K562 (cell line): Measurements from ENCODE around the gene SUOX. TPM values are rescaled to one million over a fixed set of nuclear protein-coding genes. Genes with fewer than 3 reads are reported as not detected.
A peak's percentile ranks its signal among the peaks of the same experiment; 100 is the strongest.

Experiments used
- CBX2 ChIP-seq: fragments of 200-600 bp; sonication (generic); IDR thresholded peaks from one replicate; pipeline ENCODE4 v1.6.1; 2012; ENCODE audit warnings: mild to moderate bottlenecking, low read length, inconsistent platforms; ENCODE audit not compliant: insufficient read depth, poor library complexity, severe bottlenecking
- FUS ChIP-seq: fragments of 200-400 bp; formaldehyde crosslinking; optimal IDR thresholded peaks from 2 replicates; pipeline ENCODE3; 2017; ENCODE audit warnings: low read depth, low read length
- GTF2E2 ChIP-seq: fragments of 200-800 bp; sonication (Bioruptor generic); IDR thresholded peaks from 2 replicates; pipeline ENCODE4 v1.6.1; 2016; ENCODE audit warnings: missing genetic modification characterization, missing compliant biosample characterization
- KLF1 ChIP-seq: fragments of 450-650 bp; IDR thresholded peaks from 2 replicates; pipeline ENCODE4 v1.6.1; 2016; ENCODE audit warnings: missing genetic modification characterization, missing compliant biosample characterization
- KLF6 ChIP-seq: fragments of 250-450 bp; sonication (Bioruptor Pico); IDR thresholded peaks from 2 replicates; pipeline ENCODE4 v1.4.0; 2020; ENCODE audit warnings: mild to moderate bottlenecking, moderate library complexity, borderline replicate concordance
- PHF20 ChIP-seq: fragments of 450-650 bp; IDR thresholded peaks from 2 replicates; pipeline ENCODE4 v1.6.1; 2018; ENCODE audit not compliant: partially characterized antibody
- RFX1 ChIP-seq: fragments of 450-650 bp; IDR thresholded peaks from 2 replicates; pipeline ENCODE4 v1.6.1; 2016; ENCODE audit warnings: mild to moderate bottlenecking, moderate library complexity
- SLC30A9 ChIP-seq: fragments of 250-450 bp; sonication (Bioruptor Pico); IDR thresholded peaks from 2 replicates; pipeline ENCODE4 v1.8.0; 2022; ENCODE audit warnings: mild to moderate bottlenecking, moderate library complexity
- SMC3 ChIP-seq: conservative IDR thresholded peaks from 2 replicates; pipeline ENCODE4 v1.6.1; 2011; ENCODE audit warnings: low read depth, low read length, improper control_type of control experiment; ENCODE audit not compliant: insufficient read depth
- STAG1 ChIP-seq: sonication (generic); formaldehyde crosslinking; IDR thresholded peaks from 2 replicates; pipeline ENCODE4 v1.5.0; 2020; ENCODE audit warnings: missing genetic modification reagents, borderline replicate concordance
- TARDBP ChIP-seq: fragments of 450-650 bp; IDR thresholded peaks from 2 replicates; pipeline ENCODE4 v1.6.1; 2016
- YY1 ChIP-seq, 3 experiments: IDR thresholded peaks; 2 replicates each; pipeline ENCODE4 v1.6.1; 2011; ENCODE audit warnings: low read length in 2 of 3, mild to moderate bottlenecking in 2 of 3, moderate library complexity in 2 of 3, borderline replicate concordance in 1 of 3, control low read depth in 1 of 3, low read depth in 1 of 3; ENCODE audit not compliant: insufficient read depth in 3 of 3, insufficient replicate concordance in 2 of 3, control insufficient read depth in 1 of 3, insufficient read length in 1 of 3; ENCODE audit errors: extremely low read depth in 1 of 3
- polyA plus RNA-seq, 8 experiments: library from polyadenylated mRNA; depleted of rRNA in 4 of 8; stranded (reverse) in 5 of 8; unstranded in 3 of 8; fragments of >200 nt; fragmentation: Nextera tagmentation in 2 of 8; fragmentation: Illumina TruSeq in 1 of 8; extraction: Ambion mirVana in 2 of 8; extraction: Trizol in 1 of 8; gene quantifications; 2 replicates each; pipeline versions ENCODE4 v1.2.1 to v1.2.3, GENCODE V29; 2011 to 2014; ENCODE audit warnings: inconsistent platforms in 1 of 8, missing spikeins in 1 of 8
- total RNA-seq, 7 experiments: library from RNA; depleted of rRNA in 6 of 7; stranded (reverse); fragments of >200 nt in 6 of 7; fragmentation: Illumina TruSeq in 2 of 7; extraction: Trizol in 2 of 7; gene quantifications; 2 replicates each; pipeline versions ENCODE4 v1.2.1 to v1.2.3, GENCODE V29; 2011 to 2021; ENCODE audit warnings: low replicate concordance in 1 of 7
- TF ChIP-seq, protein P1 (sequence below): sonication (generic); formaldehyde crosslinking; IDR thresholded peaks from 2 replicates; pipeline ENCODE4 v1.8.1; 2022; ENCODE audit warnings: missing genetic modification reagents
- TF ChIP-seq, protein P2 (sequence below): fragments of 200-600 bp; sonication (generic); IDR thresholded peaks from one replicate; pipeline ENCODE4 v1.6.1; 2012; ENCODE audit warnings: mild to moderate bottlenecking, low read depth, low read length, inconsistent platforms

Gene SUOX
- total and polyA plus RNA-seq, 9 of the 15 experiments (the other 6 are each of a cell fraction or from before 2014, with no cell fraction given), result 9.2 to 39.7 (median 25.4) TPM

DNA sequence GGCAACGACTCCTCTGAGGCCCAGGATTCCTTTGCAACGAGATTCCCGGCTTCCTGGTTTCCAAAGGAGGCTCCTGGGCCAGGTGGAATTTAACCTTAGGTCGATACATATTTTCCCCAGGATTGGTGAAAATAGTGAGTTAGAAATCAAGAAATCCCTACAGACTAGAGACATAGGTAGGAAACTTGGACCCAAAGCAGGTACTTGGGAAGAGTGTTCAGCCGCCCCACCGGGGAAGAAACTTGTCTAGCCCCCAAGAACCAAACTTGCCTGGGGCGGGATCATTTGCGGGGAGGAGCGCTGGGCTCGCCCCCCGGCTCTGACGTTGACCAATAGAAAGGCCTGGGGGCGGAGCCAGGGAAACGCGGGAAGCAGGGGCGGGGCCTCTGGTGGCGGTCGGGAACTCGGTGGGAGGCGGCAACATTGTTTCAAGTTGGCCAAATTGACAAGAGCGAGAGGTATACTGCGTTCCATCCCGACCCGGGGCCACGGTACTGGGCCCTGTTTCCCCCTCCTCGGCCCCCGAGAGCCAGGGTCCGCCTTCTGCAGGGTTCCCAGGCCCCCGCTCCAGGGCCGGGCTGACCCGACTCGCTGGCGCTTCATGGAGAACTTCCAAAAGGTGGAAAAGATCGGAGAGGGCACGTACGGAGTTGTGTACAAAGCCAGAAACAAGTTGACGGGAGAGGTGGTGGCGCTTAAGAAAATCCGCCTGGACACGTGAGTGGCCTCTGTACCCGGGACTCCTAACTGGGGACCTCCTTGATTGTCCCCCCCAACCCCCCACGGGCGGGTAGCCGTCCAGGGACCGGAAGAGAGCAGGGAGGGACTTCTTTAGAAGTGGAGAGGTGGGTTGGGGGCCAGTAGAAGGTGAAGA is 30.4 kb upstream of the SUOX start, which contains the start of gene CDK2 (continued):
- TF ChIP-seq, protein P1, sequence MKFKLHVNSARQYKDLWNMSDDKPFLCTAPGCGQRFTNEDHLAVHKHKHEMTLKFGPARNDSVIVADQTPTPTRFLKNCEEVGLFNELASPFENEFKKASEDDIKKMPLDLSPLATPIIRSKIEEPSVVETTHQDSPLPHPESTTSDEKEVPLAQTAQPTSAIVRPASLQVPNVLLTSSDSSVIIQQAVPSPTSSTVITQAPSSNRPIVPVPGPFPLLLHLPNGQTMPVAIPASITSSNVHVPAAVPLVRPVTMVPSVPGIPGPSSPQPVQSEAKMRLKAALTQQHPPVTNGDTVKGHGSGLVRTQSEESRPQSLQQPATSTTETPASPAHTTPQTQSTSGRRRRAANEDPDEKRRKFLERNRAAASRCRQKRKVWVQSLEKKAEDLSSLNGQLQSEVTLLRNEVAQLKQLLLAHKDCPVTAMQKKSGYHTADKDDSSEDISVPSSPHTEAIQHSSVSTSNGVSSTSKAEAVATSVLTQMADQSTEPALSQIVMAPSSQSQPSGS, result no peak
- no peak for TF ChIP-seq CBX2
- TF ChIP-seq KLF1 (tag), result no peak
- no peak for TF ChIP-seq YY1 (IDR thresholded peaks at IDR 0.05; ENCODE audit: borderline replicate concordance in 1 of 3, control insufficient read depth in 1 of 3, extremely low read depth in 1 of 3, insufficient read depth in 3 of 3, insufficient read length in 1 of 3, insufficient replicate concordance in 2 of 3, low read depth in 1 of 3, low read length in 2 of 3)
- no peak for TF ChIP-seq STAG1 (CRISPR knock-in tag)
- TF ChIP-seq KLF6 (CRISPR knock-in tag), result no peak
- peak; percentile 54; the same call in 1 of the 2 replicates for TF ChIP-seq RFX1
- no peak for TF ChIP-seq PHF20
- no peak for TF ChIP-seq SLC30A9 (CRISPR knock-in tag)
- TF ChIP-seq, protein P2, sequence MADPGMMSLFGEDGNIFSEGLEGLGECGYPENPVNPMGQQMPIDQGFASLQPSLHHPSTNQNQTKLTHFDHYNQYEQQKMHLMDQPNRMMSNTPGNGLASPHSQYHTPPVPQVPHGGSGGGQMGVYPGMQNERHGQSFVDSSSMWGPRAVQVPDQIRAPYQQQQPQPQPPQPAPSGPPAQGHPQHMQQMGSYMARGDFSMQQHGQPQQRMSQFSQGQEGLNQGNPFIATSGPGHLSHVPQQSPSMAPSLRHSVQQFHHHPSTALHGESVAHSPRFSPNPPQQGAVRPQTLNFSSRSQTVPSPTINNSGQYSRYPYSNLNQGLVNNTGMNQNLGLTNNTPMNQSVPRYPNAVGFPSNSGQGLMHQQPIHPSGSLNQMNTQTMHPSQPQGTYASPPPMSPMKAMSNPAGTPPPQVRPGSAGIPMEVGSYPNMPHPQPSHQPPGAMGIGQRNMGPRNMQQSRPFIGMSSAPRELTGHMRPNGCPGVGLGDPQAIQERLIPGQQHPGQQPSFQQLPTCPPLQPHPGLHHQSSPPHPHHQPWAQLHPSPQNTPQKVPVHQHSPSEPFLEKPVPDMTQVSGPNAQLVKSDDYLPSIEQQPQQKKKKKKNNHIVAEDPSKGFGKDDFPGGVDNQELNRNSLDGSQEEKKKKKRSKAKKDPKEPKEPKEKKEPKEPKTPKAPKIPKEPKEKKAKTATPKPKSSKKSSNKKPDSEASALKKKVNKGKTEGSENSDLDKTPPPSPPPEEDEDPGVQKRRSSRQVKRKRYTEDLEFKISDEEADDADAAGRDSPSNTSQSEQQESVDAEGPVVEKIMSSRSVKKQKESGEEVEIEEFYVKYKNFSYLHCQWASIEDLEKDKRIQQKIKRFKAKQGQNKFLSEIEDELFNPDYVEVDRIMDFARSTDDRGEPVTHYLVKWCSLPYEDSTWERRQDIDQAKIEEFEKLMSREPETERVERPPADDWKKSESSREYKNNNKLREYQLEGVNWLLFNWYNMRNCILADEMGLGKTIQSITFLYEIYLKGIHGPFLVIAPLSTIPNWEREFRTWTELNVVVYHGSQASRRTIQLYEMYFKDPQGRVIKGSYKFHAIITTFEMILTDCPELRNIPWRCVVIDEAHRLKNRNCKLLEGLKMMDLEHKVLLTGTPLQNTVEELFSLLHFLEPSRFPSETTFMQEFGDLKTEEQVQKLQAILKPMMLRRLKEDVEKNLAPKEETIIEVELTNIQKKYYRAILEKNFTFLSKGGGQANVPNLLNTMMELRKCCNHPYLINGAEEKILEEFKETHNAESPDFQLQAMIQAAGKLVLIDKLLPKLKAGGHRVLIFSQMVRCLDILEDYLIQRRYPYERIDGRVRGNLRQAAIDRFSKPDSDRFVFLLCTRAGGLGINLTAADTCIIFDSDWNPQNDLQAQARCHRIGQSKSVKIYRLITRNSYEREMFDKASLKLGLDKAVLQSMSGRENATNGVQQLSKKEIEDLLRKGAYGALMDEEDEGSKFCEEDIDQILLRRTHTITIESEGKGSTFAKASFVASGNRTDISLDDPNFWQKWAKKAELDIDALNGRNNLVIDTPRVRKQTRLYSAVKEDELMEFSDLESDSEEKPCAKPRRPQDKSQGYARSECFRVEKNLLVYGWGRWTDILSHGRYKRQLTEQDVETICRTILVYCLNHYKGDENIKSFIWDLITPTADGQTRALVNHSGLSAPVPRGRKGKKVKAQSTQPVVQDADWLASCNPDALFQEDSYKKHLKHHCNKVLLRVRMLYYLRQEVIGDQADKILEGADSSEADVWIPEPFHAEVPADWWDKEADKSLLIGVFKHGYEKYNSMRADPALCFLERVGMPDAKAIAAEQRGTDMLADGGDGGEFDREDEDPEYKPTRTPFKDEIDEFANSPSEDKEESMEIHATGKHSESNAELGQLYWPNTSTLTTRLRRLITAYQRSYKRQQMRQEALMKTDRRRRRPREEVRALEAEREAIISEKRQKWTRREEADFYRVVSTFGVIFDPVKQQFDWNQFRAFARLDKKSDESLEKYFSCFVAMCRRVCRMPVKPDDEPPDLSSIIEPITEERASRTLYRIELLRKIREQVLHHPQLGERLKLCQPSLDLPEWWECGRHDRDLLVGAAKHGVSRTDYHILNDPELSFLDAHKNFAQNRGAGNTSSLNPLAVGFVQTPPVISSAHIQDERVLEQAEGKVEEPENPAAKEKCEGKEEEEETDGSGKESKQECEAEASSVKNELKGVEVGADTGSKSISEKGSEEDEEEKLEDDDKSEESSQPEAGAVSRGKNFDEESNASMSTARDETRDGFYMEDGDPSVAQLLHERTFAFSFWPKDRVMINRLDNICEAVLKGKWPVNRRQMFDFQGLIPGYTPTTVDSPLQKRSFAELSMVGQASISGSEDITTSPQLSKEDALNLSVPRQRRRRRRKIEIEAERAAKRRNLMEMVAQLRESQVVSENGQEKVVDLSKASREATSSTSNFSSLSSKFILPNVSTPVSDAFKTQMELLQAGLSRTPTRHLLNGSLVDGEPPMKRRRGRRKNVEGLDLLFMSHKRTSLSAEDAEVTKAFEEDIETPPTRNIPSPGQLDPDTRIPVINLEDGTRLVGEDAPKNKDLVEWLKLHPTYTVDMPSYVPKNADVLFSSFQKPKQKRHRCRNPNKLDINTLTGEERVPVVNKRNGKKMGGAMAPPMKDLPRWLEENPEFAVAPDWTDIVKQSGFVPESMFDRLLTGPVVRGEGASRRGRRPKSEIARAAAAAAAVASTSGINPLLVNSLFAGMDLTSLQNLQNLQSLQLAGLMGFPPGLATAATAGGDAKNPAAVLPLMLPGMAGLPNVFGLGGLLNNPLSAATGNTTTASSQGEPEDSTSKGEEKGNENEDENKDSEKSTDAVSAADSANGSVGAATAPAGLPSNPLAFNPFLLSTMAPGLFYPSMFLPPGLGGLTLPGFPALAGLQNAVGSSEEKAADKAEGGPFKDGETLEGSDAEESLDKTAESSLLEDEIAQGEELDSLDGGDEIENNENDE, result no peak
- TF ChIP-seq GTF2E2, result no peak
- TF ChIP-seq SMC3, result no peak
- TF ChIP-seq FUS, result no peak
- TF ChIP-seq TARDBP, result no peak
